HepG2 (cell line): Measurements from ENCODE around the gene DOCK2. TPM values are rescaled to one million over a fixed set of nuclear protein-coding genes. Genes with fewer than 3 reads are reported as not detected.

Source experiments
- ATAC-seq: fragments of 200-7000 bp; cut with Tn5 transposase; 3 replicates; pipeline ENCODE4 v1.9.1; 2020; ENCODE audit warnings: mild to moderate bottlenecking, moderate library complexity
- BruUV-seq: library from RNA; stranded (reverse); fragments of 400-500 nt; replicated peaks from 2 replicates; lab custom pipeline; 2021; lab: Mats Ljungman, UMichigan
- CTCF ChIA-PET: fragments of 300-600 bp; formaldehyde crosslinking; extraction: SDS; loops from one replicate; lab custom pipeline; 2021; ENCODE audit warnings: low total read pairs, inconsistent platforms, low intra/inter-chr PET ratio; lab: Yijun Ruan, JAX
- POLR2A ChIA-PET: fragments of 350-600 bp; sonication (Branson Sonifier 250); formaldehyde crosslinking; loops from one replicate; lab custom pipeline; 2020; ENCODE audit warnings: antibody characterized with exemption, inconsistent platforms; lab: Yijun Ruan, JAX
- DNase-seq: peaks from one replicate; pipeline ENCODE4 v3.0.0-alpha.2; 2015; ENCODE audit warnings: low spot score
- FAIRE-seq: peaks from 3 replicates; lab custom pipeline; 2011; peaks lifted over from hg19 to GRCh38; lab: Jason Lieb, UNC
- H2AFZ ChIP-seq: one replicate; pipeline ENCODE4 v1.6.1; 2011; ENCODE audit warnings: low read length, inconsistent platforms
- H3K27ac ChIP-seq: fragments of 300-600 bp; 3 replicates; pipeline ENCODE4 v1.8.0; 2011; ENCODE audit warnings: mixed run types, mild to moderate bottlenecking, mixed read lengths, low read length, inconsistent platforms; ENCODE audit not compliant: insufficient read depth; ENCODE audit errors: extremely low read length
- H3K27me3 ChIP-seq, 2 experiments: fragments of 200-600 bp in 1 of 2; 2 replicates in 1 of 2; 3 replicates in 1 of 2; pipeline versions ENCODE4 v1.6.0 to v1.8.0; 2011; ENCODE audit warnings: low read length in 2 of 2, mild to moderate bottlenecking in 2 of 2, moderate library complexity in 2 of 2, inconsistent platforms in 1 of 2; ENCODE audit not compliant: insufficient read depth in 2 of 2, control insufficient read depth in 1 of 2
- H3K36me3 ChIP-seq, 2 experiments: fragments of 200-600 bp in 1 of 2; replicated peaks in 1 of 2; 2 replicates in 1 of 2; 3 replicates in 1 of 2; pipeline versions ENCODE4 v1.5.1 to v1.8.0; 2011; ENCODE audit warnings: low read length in 2 of 2, inconsistent platforms in 1 of 2; ENCODE audit not compliant: insufficient read depth in 2 of 2, control insufficient read depth in 1 of 2
- H3K4me1 ChIP-seq: 2 replicates; pipeline ENCODE4 v1.5.1; 2012; ENCODE audit warnings: low read length, inconsistent platforms; ENCODE audit not compliant: insufficient read depth
- H3K4me2 ChIP-seq: 2 replicates; pipeline ENCODE4 v1.6.0; 2011; ENCODE audit warnings: low read depth, low read length, inconsistent platforms
- H3K4me3 ChIP-seq, 3 experiments: fragments of 200-600 bp in 1 of 3; sonication (generic), shearing (Covaris generic) in 1 of 3; replicated peaks in 1 of 3; 2 replicates each; pipeline ENCODE4 v1.5.1; 2011 to 2016; ENCODE audit warnings: low read length in 3 of 3, inconsistent platforms in 2 of 3, low read depth in 2 of 3, mild to moderate bottlenecking in 2 of 3, control low read depth in 1 of 3, mixed read lengths in 1 of 3; ENCODE audit not compliant: insufficient read depth in 1 of 3
- H3K79me2 ChIP-seq: one replicate; pipeline ENCODE4 v1.6.1; 2011; ENCODE audit warnings: low read length, inconsistent platforms; ENCODE audit not compliant: insufficient read depth
- H3K9ac ChIP-seq: 2 replicates; pipeline ENCODE4 v1.6.0; 2011; ENCODE audit warnings: mild to moderate bottlenecking, low read depth, low read length, inconsistent platforms; ENCODE audit not compliant: insufficient read depth
- H3K9me3 ChIP-seq: 2 replicates; pipeline ENCODE4 v1.5.1; 2012; ENCODE audit warnings: mild to moderate bottlenecking, low read length
- H4K20me1 ChIP-seq: 2 replicates; pipeline ENCODE4 v1.6.0; 2011; ENCODE audit warnings: inconsistent platforms, mild to moderate bottlenecking, low read length, moderate library complexity; ENCODE audit not compliant: insufficient read depth
- CHD4 ChIP-seq: fragments of 200-600 bp; sonication (generic); IDR thresholded peaks from 2 replicates; pipeline ENCODE4 v1.7.0; 2017; ENCODE audit warnings: mild to moderate bottlenecking, low read length, borderline replicate concordance
- LCORL ChIP-seq, 2 experiments: fragments of 450-650 bp in 1 of 2; sonication (generic) in 1 of 2; formaldehyde crosslinking in 1 of 2; IDR thresholded peaks; 2 replicates each; pipeline versions ENCODE4 v1.5.0 to v1.6.1; 2017 to 2020; ENCODE audit warnings: antibody characterized with exemption in 1 of 2, missing genetic modification reagents in 1 of 2
- MTF2 ChIP-seq: sonication (generic); formaldehyde crosslinking; IDR thresholded peaks from 2 replicates; pipeline ENCODE4 v1.5.0; 2020; ENCODE audit warnings: missing genetic modification reagents, borderline replicate concordance
- RNF2 ChIP-seq: fragments of 450-650 bp; conservative IDR thresholded peaks from 2 replicates; pipeline ENCODE4 v1.6.1; 2016; ENCODE audit warnings: low read depth
- SOX13 ChIP-seq, 3 experiments: fragments of 450-650 bp in 1 of 3; sonication (generic) in 1 of 3; formaldehyde crosslinking in 1 of 3; IDR thresholded peaks in 2 of 3; conservative IDR thresholded peaks in 1 of 3; 2 replicates each; pipeline versions ENCODE4 v1.5.0 to v1.6.1; 2016 to 2020; ENCODE audit warnings: antibody characterized with exemption in 1 of 3, mild to moderate bottlenecking in 1 of 3, missing compliant biosample characterization in 1 of 3, missing genetic modification reagents in 1 of 3, moderate library complexity in 1 of 3
- SP140L ChIP-seq: sonication (generic); formaldehyde crosslinking; IDR thresholded peaks from 2 replicates; pipeline ENCODE4 v1.4.0; 2020; ENCODE audit warnings: missing genetic modification reagents, borderline replicate concordance
- SSRP1 ChIP-seq: IDR thresholded peaks from 2 replicates; pipeline ENCODE4 v1.6.1; 2016; ENCODE audit warnings: control low read depth
- TGIF2 ChIP-seq: IDR thresholded peaks from 2 replicates; pipeline ENCODE4 v1.6.1; 2016; ENCODE audit warnings: control low read depth, missing compliant biosample characterization
- ZNF510 ChIP-seq: sonication (generic); formaldehyde crosslinking; IDR thresholded peaks from 2 replicates; pipeline ENCODE4 v1.4.0; 2020; ENCODE audit warnings: low read depth, mild to moderate bottlenecking, missing genetic modification reagents
- ZNF713 ChIP-seq: sonication (generic); formaldehyde crosslinking; IDR thresholded peaks from 2 replicates; pipeline ENCODE4 v1.4.0; 2020; ENCODE audit warnings: mild to moderate bottlenecking, missing genetic modification reagents
- ZNF878 ChIP-seq: sonication (generic); formaldehyde crosslinking; IDR thresholded peaks from 2 replicates; pipeline ENCODE4 v1.8.1; 2023; ENCODE audit warnings: mild to moderate bottlenecking, missing genetic modification reagents, moderate library complexity
- WGBS: methylation state at CpG from one replicate; pipeline ENCODE4 v1.1.6; 2017; ENCODE audit warnings: low lambda C conversion rate; 5-methylcytosine and 5-hydroxymethylcytosine counted together
- in situ Hi-C: cut with HindIII; loops from 2 replicates; pipeline ENCODE4 v1.10.0; 2017; ENCODE audit warnings: low pct_unique_long_range_greater_than_20kb; ENCODE audit not compliant: extremely low pct_ligation_motif_present
- intact Hi-C: fragments of 100-400 bp; cut with micrococcal nuclease; formaldehyde crosslinking; loops from one replicate; pipeline ENCODE4 v1.10.0; 2022; ENCODE audit not compliant: unreplicated experiment
- polyA plus RNA-seq, 8 experiments: library from polyadenylated mRNA; depleted of rRNA in 3 of 8; stranded (reverse) in 7 of 8; unstranded in 1 of 8; fragments of >200 nt; fragmentation: Illumina TruSeq in 4 of 8; extraction: Trizol in 4 of 8; gene quantifications; 2 replicates each; pipeline versions ENCODE4 v1.2.1 to v1.2.3, GENCODE V29; 2011 to 2016; ENCODE audit warnings: low read depth in 4 of 8, missing spikeins in 1 of 8, mixed read lengths in 1 of 8; ENCODE audit not compliant: insufficient read depth in 1 of 8
- total RNA-seq, 5 experiments: library from RNA; depleted of rRNA; stranded (reverse); fragments of >200 nt; fragmentation: Illumina TruSeq; extraction: Trizol; gene quantifications; 2 replicates each; pipeline ENCODE4 v1.2.3, GENCODE V29; 2016; ENCODE audit warnings: low read depth in 1 of 5
- TF ChIP-seq, protein P1 (sequence below): sonication (generic); formaldehyde crosslinking; IDR thresholded peaks from 2 replicates; pipeline ENCODE4 v1.4.0; 2020; ENCODE audit warnings: missing genetic modification reagents
- TF ChIP-seq, protein P2 (sequence below): sonication (generic); formaldehyde crosslinking; IDR thresholded peaks from 2 replicates; pipeline ENCODE4 v1.4.0; 2020; ENCODE audit warnings: missing genetic modification reagents
- TF ChIP-seq, protein P3 (sequence below): sonication (generic); formaldehyde crosslinking; IDR thresholded peaks from 2 replicates; pipeline ENCODE4 v1.5.0; 2020; ENCODE audit warnings: mild to moderate bottlenecking, missing genetic modification reagents

The DOCK2 gene
- total and polyA plus RNA-seq, 2 of the 13 experiments (the other 11 are each of a cell fraction or from before 2014, with no cell fraction given): not detected

DNA sequence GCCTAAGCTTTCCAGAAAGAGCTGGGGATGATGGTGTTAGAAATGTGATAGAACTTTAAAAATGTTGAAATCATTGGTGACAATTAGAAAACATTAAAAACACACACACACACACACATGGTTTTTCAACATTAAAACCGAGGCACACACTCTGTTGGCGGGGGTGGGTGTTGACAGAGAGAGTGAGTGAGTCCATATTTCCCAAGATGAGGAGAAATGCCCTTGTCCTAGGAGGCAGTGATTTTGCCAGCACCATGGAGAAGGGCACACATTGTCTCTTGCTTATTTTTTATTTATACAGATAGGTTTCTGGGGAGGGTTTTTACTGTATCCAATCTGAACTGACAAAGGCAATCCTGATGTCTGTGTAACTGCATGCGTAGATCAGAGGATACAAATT, 190.7 kb downstream of the DOCK2 start (continued):
- TF ChIP-seq SOX13 (IDR thresholded peaks at IDR 0.05) (no peak), SOX13 (CRISPR knock-in tag; conservative IDR thresholded peaks at IDR 0.05 in 1 of 2, IDR thresholded peaks at IDR 0.05 in 1 of 2) (no peak), ZNF878 (no peak), MTF2 (CRISPR knock-in tag) (no peak), SSRP1 (CRISPR knock-in tag) (no peak), ZNF510 (CRISPR knock-in tag) (no peak)

DNA sequence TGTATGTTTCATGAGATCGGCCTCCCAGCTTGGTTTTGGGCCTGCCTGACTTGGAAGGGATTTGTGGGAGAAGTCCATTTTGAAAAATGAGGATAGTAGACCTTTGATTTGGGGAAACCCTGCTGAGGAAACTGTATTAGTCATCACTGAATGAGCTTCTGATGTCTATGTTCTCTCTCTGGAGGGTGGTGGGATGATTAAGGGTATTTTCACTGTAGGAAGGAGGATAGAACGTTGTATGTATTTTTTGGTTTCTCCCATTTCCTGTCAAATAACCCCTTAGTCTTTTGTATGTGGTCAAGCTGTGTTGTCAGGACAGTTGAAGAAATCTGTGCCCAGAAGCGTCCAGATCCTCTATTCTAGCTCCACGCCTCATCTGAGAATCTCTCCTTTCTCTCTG, 191.3 kb downstream of the DOCK2 start:
- in situ Hi-C loops: no loop called here
- Histone ChIP-seq H3K9me3 (no peaks in the 10 kb centered on the region), H3K79me2 (no peaks in the 10 kb centered on the region), H3K4me2 (no peak overlapping the region), H3K4me1 (no peaks in the 10 kb centered on the region), H3K36me3 (no peaks in the 10 kb centered on the region), H3K9ac (no peak overlapping the region), H3K4me3 (no peak overlapping the region), H3K27ac (no peak overlapping the region), H2AFZ (no peak overlapping the region), H4K20me1 (no peaks in the 10 kb centered on the region), H3K27me3 (no peaks in the 10 kb centered on the region)
- DNase-seq (no peak), ATAC-seq (no peak), FAIRE-seq (no peak)
- WGBS: 1% methylated on average over 4 of the region's 4 CpGs
- ChIA-PET POLR2A (no interaction called here), CTCF (no interaction called here)
- intact Hi-C loops: no loop called here
- no TSS peak for BruUV-seq
- TF ChIP-seq TGIF2 (CRISPR knock-in tag): no peak
- TF ChIP-seq ZNF713 (CRISPR knock-in tag): no peak
- TF ChIP-seq, protein P1, sequence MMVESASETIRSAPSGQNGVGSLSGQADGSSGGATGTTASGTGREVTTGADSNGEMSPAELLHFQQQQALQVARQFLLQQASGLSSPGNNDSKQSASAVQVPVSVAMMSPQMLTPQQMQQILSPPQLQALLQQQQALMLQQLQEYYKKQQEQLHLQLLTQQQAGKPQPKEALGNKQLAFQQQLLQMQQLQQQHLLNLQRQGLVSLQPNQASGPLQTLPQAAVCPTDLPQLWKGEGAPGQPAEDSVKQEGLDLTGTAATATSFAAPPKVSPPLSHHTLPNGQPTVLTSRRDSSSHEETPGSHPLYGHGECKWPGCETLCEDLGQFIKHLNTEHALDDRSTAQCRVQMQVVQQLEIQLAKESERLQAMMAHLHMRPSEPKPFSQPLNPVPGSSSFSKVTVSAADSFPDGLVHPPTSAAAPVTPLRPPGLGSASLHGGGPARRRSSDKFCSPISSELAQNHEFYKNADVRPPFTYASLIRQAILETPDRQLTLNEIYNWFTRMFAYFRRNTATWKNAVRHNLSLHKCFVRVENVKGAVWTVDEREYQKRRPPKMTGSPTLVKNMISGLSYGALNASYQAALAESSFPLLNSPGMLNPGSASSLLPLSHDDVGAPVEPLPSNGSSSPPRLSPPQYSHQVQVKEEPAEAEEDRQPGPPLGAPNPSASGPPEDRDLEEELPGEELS (CRISPR knock-in tag): no peak
- TF ChIP-seq SP140L (CRISPR knock-in tag): no peak
- TF ChIP-seq LCORL (IDR thresholded peaks at IDR 0.05): no peak
- no peak for TF ChIP-seq LCORL (CRISPR knock-in tag; IDR thresholded peaks at IDR 0.05)
- TF ChIP-seq CHD4: no peak
- TF ChIP-seq RNF2: no peak
- TF ChIP-seq, protein P2, sequence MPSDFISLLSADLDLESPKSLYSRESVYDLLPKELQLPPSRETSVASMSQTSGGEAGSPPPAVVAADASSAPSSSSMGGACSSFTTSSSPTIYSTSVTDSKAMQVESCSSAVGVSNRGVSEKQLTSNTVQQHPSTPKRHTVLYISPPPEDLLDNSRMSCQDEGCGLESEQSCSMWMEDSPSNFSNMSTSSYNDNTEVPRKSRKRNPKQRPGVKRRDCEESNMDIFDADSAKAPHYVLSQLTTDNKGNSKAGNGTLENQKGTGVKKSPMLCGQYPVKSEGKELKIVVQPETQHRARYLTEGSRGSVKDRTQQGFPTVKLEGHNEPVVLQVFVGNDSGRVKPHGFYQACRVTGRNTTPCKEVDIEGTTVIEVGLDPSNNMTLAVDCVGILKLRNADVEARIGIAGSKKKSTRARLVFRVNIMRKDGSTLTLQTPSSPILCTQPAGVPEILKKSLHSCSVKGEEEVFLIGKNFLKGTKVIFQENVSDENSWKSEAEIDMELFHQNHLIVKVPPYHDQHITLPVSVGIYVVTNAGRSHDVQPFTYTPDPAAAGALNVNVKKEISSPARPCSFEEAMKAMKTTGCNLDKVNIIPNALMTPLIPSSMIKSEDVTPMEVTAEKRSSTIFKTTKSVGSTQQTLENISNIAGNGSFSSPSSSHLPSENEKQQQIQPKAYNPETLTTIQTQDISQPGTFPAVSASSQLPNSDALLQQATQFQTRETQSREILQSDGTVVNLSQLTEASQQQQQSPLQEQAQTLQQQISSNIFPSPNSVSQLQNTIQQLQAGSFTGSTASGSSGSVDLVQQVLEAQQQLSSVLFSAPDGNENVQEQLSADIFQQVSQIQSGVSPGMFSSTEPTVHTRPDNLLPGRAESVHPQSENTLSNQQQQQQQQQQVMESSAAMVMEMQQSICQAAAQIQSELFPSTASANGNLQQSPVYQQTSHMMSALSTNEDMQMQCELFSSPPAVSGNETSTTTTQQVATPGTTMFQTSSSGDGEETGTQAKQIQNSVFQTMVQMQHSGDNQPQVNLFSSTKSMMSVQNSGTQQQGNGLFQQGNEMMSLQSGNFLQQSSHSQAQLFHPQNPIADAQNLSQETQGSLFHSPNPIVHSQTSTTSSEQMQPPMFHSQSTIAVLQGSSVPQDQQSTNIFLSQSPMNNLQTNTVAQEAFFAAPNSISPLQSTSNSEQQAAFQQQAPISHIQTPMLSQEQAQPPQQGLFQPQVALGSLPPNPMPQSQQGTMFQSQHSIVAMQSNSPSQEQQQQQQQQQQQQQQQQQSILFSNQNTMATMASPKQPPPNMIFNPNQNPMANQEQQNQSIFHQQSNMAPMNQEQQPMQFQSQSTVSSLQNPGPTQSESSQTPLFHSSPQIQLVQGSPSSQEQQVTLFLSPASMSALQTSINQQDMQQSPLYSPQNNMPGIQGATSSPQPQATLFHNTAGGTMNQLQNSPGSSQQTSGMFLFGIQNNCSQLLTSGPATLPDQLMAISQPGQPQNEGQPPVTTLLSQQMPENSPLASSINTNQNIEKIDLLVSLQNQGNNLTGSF (CRISPR knock-in tag): no peak
- TF ChIP-seq, protein P3, sequence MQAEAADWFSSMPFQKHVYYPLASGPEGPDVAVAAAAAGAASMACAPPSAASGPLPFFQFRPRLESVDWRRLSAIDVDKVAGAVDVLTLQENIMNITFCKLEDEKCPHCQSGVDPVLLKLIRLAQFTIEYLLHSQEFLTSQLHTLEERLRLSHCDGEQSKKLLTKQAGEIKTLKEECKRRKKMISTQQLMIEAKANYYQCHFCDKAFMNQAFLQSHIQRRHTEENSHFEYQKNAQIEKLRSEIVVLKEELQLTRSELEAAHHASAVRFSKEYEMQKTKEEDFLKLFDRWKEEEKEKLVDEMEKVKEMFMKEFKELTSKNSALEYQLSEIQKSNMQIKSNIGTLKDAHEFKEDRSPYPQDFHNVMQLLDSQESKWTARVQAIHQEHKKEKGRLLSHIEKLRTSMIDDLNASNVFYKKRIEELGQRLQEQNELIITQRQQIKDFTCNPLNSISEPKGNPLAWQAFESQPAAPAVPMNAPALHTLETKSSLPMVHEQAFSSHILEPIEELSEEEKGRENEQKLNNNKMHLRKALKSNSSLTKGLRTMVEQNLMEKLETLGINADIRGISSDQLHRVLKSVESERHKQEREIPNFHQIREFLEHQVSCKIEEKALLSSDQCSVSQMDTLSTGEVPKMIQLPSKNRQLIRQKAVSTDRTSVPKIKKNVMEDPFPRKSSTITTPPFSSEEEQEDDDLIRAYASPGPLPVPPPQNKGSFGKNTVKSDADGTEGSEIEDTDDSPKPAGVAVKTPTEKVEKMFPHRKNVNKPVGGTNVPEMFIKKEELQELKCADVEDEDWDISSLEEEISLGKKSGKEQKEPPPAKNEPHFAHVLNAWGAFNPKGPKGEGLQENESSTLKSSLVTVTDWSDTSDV (CRISPR knock-in tag): no peak
